ENCODE data around the gene MAP3K21. TPM values are rescaled to one million over a fixed set of nuclear protein-coding genes. Genes with fewer than 3 reads are reported as not detected.
A peak's percentile ranks its signal among the peaks of the same experiment; 100 is the strongest.

The MAP3K21 gene
- total and polyA plus RNA-seq, 3 donors from 2014 or later, result 17.2 to 111 (median 80.2) TPM

DNA sequence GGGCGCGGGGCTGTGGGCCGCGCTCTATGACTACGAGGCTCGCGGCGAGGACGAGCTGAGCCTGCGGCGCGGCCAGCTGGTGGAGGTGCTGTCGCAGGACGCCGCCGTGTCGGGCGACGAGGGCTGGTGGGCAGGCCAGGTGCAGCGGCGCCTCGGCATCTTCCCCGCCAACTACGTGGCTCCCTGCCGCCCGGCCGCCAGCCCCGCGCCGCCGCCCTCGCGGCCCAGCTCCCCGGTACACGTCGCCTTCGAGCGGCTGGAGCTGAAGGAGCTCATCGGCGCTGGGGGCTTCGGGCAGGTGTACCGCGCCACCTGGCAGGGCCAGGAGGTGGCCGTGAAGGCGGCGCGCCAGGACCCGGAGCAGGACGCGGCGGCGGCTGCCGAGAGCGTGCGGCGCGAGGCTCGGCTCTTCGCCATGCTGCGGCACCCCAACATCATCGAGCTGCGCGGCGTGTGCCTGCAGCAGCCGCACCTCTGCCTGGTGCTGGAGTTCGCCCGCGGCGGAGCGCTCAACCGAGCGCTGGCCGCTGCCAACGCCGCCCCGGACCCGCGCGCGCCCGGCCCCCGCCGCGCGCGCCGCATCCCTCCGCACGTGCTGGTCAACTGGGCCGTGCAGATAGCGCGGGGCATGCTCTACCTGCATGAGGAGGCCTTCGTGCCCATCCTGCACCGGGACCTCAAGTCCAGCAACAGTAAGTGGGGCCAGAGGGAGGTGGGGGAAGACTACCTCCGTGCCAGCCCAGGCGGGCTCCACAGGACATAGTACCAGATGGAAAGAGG lies 808 bp downstream of the MAP3K21 start:
- Histone ChIP-seq H3K27ac (peak overlapping the region; percentile 67 to 69), H3K36me3 (ENCODE audit: low read depth, missing control alignments) (no peaks in the 10 kb centered on the region), H3K4me3 (peak overlapping the region; percentile 64 to 77), H3K27me3 (no peaks in the 10 kb centered on the region), H3K9me3 (no peaks in the 10 kb centered on the region), H3K4me1 (no peaks in the 10 kb centered on the region)
- no peak for DNase-seq
- 1% methylated on average over 67 of the region's 96 CpGs; no CpG with 5 or more reads in 1 of the 2 donors for WGBS, 2 donors
- TF ChIP-seq POLR2A (IDR thresholded peaks at IDR 0.05), result no peak
- TF ChIP-seq, protein P1, sequence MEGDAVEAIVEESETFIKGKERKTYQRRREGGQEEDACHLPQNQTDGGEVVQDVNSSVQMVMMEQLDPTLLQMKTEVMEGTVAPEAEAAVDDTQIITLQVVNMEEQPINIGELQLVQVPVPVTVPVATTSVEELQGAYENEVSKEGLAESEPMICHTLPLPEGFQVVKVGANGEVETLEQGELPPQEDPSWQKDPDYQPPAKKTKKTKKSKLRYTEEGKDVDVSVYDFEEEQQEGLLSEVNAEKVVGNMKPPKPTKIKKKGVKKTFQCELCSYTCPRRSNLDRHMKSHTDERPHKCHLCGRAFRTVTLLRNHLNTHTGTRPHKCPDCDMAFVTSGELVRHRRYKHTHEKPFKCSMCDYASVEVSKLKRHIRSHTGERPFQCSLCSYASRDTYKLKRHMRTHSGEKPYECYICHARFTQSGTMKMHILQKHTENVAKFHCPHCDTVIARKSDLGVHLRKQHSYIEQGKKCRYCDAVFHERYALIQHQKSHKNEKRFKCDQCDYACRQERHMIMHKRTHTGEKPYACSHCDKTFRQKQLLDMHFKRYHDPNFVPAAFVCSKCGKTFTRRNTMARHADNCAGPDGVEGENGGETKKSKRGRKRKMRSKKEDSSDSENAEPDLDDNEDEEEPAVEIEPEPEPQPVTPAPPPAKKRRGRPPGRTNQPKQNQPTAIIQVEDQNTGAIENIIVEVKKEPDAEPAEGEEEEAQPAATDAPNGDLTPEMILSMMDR (IDR thresholded peaks at IDR 0.05), result no peak
- intact Hi-C loops (cut with DNase I; ENCODE audit: low total_unique reads), result no loop called here

DNA sequence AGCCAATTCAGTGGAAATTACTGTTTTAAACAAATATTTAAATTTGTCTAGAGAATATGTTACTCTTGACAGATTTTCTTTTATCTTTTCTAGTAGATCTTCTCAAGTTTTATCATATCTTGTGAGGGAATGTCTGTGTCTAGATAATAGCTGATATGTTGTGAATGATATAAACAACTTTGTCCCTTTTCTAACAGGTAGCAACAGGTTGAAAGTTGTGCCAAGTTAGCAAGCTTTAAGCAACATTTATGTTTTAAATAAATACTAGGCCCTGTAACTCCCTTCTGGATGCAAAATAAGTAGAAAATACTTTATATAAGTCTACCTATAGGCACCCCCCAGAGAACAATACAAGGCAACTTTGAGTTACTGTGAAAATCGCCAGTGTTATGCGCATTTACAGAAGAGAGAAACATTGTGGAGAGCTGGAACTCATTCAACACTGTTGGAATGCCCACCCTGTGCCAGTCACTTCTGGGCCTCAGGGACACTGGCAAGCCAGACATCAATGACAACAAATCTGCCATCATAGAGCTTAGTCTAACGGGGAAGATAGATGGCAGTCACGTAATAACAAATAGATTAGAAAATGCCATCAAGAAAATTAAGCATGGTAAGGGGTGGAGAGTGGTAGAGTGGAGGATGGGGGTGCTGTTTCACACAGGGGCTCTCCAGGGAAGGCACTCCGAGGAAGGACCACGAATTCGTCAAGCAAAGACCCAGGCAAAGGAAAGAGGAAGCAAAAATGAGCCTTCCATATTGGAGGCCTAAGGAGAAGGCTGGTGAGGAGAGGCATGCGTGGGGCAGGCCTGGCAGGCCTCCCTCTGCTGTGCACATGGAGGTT lies 4.4 kb downstream of the MAP3K21 start:
- DNase-seq, result peak; percentile 60
- Histone ChIP-seq H3K27me3 (no peaks in the 10 kb centered on the region), H3K27ac (peak overlapping the region in 1 of 2 donors; percentile 6), H3K36me3 (ENCODE audit: low read depth, missing control alignments) (no peaks in the 10 kb centered on the region), H3K4me3 (peak overlapping the region in 1 of 2 donors; percentile 5), H3K9me3 (no peaks in the 10 kb centered on the region), H3K4me1 (no peaks in the 10 kb centered on the region)
- 63 to 69% methylated on average over 8 of the region's 8 CpGs for WGBS, 2 donors
- no peak for TF ChIP-seq POLR2A (IDR thresholded peaks at IDR 0.05)
- TF ChIP-seq, protein P1 (IDR thresholded peaks at IDR 0.05), result no peak
- intact Hi-C loops (cut with DNase I; ENCODE audit: low total_unique reads), result no loop called here

DNA sequence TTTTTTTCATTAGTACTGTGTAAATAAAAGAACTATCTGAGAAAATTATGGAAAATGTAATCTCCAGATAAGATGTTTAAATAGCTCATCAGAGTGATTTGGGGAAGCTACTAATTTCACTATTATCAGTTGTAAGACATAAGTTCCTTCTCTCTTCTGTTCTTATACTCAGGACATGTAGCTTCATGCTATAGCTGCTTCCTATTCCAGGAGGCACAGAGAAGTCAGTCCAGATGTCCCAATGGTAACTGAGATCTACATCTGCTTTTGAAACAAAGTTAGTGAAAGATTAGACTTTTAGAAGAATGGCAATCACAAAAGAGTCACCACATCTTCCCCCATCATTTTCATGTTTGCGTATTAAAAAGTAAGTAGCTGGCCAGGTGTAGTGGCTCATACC lies 5.6 kb downstream of the MAP3K21 start:
- Histone ChIP-seq H3K9me3 (no peaks in the 10 kb centered on the region), H3K27me3 (no peaks in the 10 kb centered on the region), H3K36me3 (ENCODE audit: low read depth, missing control alignments) (no peaks in the 10 kb centered on the region), H3K27ac (no peak overlapping the region), H3K4me1 (no peaks in the 10 kb centered on the region), H3K4me3 (no peak overlapping the region)
- intact Hi-C loops (cut with DNase I; ENCODE audit: low total_unique reads), result no loop called here
- DNase-seq, result no peak
- TF ChIP-seq, protein P1 (IDR thresholded peaks at IDR 0.05), result no peak
- no peak for TF ChIP-seq POLR2A (IDR thresholded peaks at IDR 0.05)
- WGBS, 2 donors, result 72 to 87% methylated on average over 1 of the region's 1 CpG

DNA sequence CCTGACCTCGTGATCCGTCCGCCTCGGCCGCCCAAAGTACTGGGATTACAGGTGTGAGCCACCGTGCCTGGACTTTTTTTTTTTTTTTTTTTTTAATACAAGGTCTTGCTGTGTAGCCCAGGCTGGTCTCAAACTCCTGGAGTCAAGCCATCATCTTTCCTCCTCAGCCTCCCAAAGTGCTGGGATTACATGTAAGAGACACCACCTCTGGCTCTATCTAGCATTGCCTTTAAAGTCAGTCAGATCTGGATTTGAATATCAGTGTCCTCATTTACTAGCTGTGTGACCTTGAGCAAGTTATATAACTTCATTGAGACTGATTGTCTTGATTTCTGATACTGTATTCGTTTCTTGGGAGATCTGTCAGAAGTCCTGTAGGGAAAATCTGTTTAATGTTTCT lies 6.6 kb downstream of the MAP3K21 start:
- H3K9me3 ChIP-seq, result no peaks in the 10 kb centered on the region
- H3K4me1 ChIP-seq, result no peaks in the 10 kb centered on the region
- DNase-seq, result no peak
- 65 to 77% methylated on average over 7 of the region's 7 CpGs for WGBS, 2 donors
- H3K4me3 ChIP-seq, result no peak overlapping the region
- intact Hi-C loops (cut with DNase I; ENCODE audit: low total_unique reads), result no loop called here
- no peaks in the 10 kb centered on the region for H3K27me3 ChIP-seq
- TF ChIP-seq POLR2A (IDR thresholded peaks at IDR 0.05), result no peak
- TF ChIP-seq, protein P1 (IDR thresholded peaks at IDR 0.05), result no peak
- H3K27ac ChIP-seq, result no peak overlapping the region
- H3K36me3 ChIP-seq (ENCODE audit: low read depth, missing control alignments), result no peaks in the 10 kb centered on the region

All from testis (tissue), 3 donors.